Esophagus (tissue), 2 donors: ENCODE data around the gene SF3B3. TPM values are rescaled to one million over a fixed set of nuclear protein-coding genes. Genes with fewer than 3 reads are reported as not detected.

Experiments used
- H3K27ac ChIP-seq, 2 donors: one replicate each; pipeline ENCODE4 v1.5.1; 2013; ENCODE audit warnings: low read depth in 2 of 2, mild to moderate bottlenecking in 2 of 2, inconsistent platforms in 1 of 2, low read length in 1 of 2, moderate library complexity in 1 of 2
- H3K27me3 ChIP-seq, 2 donors: one replicate each; pipeline ENCODE4 v1.6.1; 2013; ENCODE audit warnings: low read length in 2 of 2, control low read depth in 1 of 2, mild to moderate bottlenecking in 1 of 2; ENCODE audit not compliant: insufficient read depth in 2 of 2, control insufficient read depth in 1 of 2
- H3K36me3 ChIP-seq, 2 donors: one replicate each; pipeline ENCODE4 v1.6.1; 2013; ENCODE audit warnings: low read length in 1 of 2; ENCODE audit not compliant: control insufficient read depth in 2 of 2, insufficient read depth in 2 of 2
- H3K4me1 ChIP-seq, 2 donors: one replicate each; pipeline ENCODE4 v1.6.1; 2013; ENCODE audit warnings: low read length in 1 of 2; ENCODE audit not compliant: control insufficient read depth in 2 of 2, insufficient read depth in 2 of 2
- H3K4me3 ChIP-seq, 2 donors: one replicate each; pipeline ENCODE4 v1.5.1; 2013; ENCODE audit warnings: low read length in 2 of 2, mild to moderate bottlenecking in 2 of 2, low read depth in 1 of 2, moderate library complexity in 1 of 2
- H3K9me3 ChIP-seq, 2 donors: one replicate each; pipeline ENCODE4 v1.6.1; 2013; ENCODE audit warnings: mild to moderate bottlenecking in 2 of 2, low read depth in 1 of 2, low read length in 1 of 2, moderate library complexity in 1 of 2; ENCODE audit not compliant: control insufficient read depth in 2 of 2, insufficient read depth in 1 of 2
- whole genome bisulfite sequencing, 2 donors: extraction: QIAGEN DNeasy Blood & Tissue Kit; methylation state at CpG; one replicate each; pipeline ENCODE4 v1.1.7; 2013; 5-methylcytosine and 5-hydroxymethylcytosine counted together
- polyA plus RNA-seq, 2 donors: library from polyadenylated mRNA; stranded (reverse); fragments of 200-250 nt; gene quantifications; one replicate each; pipeline ENCODE4 v1.2.3, GENCODE V29; 2013
- donor health status: healthy with polysubstance abuse.
- donor health status: Bipolar disorder and iron deficiency.

The SF3B3 gene
- polyA plus RNA-seq, 2 donors, result 114 to 129 TPM

DNA sequence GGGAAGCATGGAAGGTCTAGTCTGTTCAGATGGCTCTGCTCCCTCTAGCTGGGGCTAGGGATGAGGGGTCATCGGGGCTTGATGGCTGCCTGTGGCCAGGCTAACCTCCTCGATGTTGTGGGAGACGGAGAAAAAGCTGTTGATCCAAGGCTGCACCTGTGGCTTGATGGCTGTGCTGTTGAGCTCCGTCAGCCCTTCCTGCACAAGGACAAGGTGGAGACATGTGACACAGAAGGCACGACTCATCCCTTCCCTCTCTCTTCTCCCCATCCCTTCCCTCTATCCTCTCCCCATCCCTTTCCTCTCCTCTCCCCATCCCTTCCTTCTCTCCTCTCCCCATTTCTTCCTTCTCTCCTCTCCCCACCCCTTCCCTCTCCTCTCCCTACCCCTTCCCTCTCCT, 41.0 kb upstream of the SF3B3 start:
- H3K27me3 ChIP-seq, result no peaks in the 10 kb centered on the region
- H3K9me3 ChIP-seq, result no peaks in the 10 kb centered on the region
- peaks cover 0 to 1% of the 10 kb centered on the region in 2 donors for H3K4me1 ChIP-seq
- H3K4me3 ChIP-seq, result no peak overlapping the region
- no peak overlapping the region for H3K27ac ChIP-seq
- 82 to 87% methylated on average over 5 of the region's 5 CpGs for WGBS, 2 donors
- peaks cover 25 to 48% of the 10 kb centered on the region in 2 donors for H3K36me3 ChIP-seq

- 93% methylated on average over 5 of the region's 5 CpGs for WGBS, 2 donors
- Histone ChIP-seq H3K9me3 (no peaks in the 10 kb centered on the region), H3K27ac (no peak overlapping the region), H3K4me3 (no peak overlapping the region), H3K4me1 (no peaks in the 10 kb centered on the region), H3K27me3 (no peaks in the 10 kb centered on the region), H3K36me3 (peaks cover 25 to 43% of the 10 kb centered on the region in 2 donors)
Measured at GRCh38 chr16:70483426-70483825, 40.2 kb upstream of the SF3B3 start.

GRCh38 chr16:70484867-70485266, 38.7 kb upstream of the SF3B3 start:
- no peaks in the 10 kb centered on the region for H3K27me3 ChIP-seq
- H3K9me3 ChIP-seq, result no peaks in the 10 kb centered on the region
- WGBS, 2 donors, result 88 to 91% methylated on average over 1 to 2 of the region's 2 CpGs
- no peak overlapping the region for H3K4me3 ChIP-seq
- H3K4me1 ChIP-seq, result no peaks in the 10 kb centered on the region
- no peak overlapping the region for H3K27ac ChIP-seq
- peaks cover 23 to 34% of the 10 kb centered on the region in 2 donors for H3K36me3 ChIP-seq

GRCh38 chr16:70490261-70490660, 33.4 kb upstream of the SF3B3 start:
- H3K4me1 ChIP-seq, result no peaks in the 10 kb centered on the region
- no peak overlapping the region for H3K4me3 ChIP-seq
- WGBS, 2 donors, result 86 to 87% methylated on average over 6 of the region's 6 CpGs
- H3K27me3 ChIP-seq, result no peaks in the 10 kb centered on the region
- H3K36me3 ChIP-seq, result peaks cover 8 to 18% of the 10 kb centered on the region in 2 donors
- no peak overlapping the region for H3K27ac ChIP-seq
- H3K9me3 ChIP-seq, result no peaks in the 10 kb centered on the region

GRCh38 chr16:70493802-70494201, 29.8 kb upstream of the SF3B3 start:
- H3K4me3 ChIP-seq, result no peak overlapping the region
- no peak overlapping the region for H3K27ac ChIP-seq
- no peaks in the 10 kb centered on the region for H3K27me3 ChIP-seq
- no peaks in the 10 kb centered on the region for H3K9me3 ChIP-seq
- 85 to 91% methylated on average over 3 of the region's 3 CpGs for WGBS, 2 donors
- peaks cover 18 to 36% of the 10 kb centered on the region in 2 donors for H3K36me3 ChIP-seq
- H3K4me1 ChIP-seq, result no peaks in the 10 kb centered on the region

DNA sequence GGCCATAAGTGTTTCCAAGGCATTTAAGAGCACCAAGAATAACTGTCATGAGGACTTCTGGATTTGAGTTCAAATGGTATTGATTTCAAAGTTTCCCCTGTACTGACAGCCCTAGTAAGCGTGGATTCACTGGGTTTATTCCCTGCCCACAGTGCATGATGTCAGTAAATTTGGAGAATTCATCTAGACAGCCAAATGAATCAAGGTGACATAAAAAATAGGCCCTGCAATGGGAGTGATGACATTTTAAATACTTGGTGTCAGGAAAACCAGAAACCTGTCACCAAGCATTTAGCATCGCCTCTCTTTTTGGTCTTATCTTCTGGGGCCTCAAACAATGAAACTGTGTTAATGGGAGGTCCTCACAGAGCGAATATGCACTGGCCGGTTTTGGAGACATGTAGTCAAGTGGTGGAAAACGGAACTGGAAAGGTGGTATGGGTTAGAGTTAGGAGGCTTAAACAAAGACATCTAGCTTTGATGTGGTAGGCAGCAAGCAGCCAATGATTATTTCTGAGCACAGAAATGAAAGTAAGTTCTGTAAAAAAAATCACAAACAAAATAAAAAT, 29.3 kb upstream of the SF3B3 start:
- no peaks in the 10 kb centered on the region for H3K27me3 ChIP-seq
- no peaks in the 10 kb centered on the region for H3K9me3 ChIP-seq
- no peak overlapping the region for H3K4me3 ChIP-seq
- no peaks in the 10 kb centered on the region for H3K4me1 ChIP-seq
- H3K27ac ChIP-seq, result no peak overlapping the region
- H3K36me3 ChIP-seq, result peaks cover 18 to 36% of the 10 kb centered on the region in 2 donors
- 75 to 80% methylated on average over 5 of the region's 5 CpGs for WGBS, 2 donors

DNA sequence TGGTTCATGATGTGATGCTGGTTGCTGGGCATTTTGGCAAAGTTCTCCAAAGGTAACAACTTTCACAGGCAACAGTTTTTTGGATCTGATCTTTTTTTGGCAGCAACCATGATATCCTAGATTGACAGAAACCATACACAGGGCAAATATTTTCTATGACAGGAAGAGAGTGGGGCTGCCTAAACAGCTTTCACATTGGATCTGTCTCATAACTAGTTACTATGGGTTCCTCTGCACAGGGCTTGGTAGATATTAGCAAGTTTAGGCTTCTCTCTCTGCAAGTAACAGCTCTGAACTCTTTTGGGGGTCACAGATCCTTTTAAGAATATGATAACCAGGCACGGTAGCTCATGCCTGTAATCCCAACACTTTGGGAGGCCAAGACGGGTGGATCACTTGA, 28.8 kb upstream of the SF3B3 start:
- H3K4me1 ChIP-seq, result no peaks in the 10 kb centered on the region
- H3K36me3 ChIP-seq, result peaks cover 18 to 34% of the 10 kb centered on the region in 2 donors
- no peak overlapping the region for H3K4me3 ChIP-seq
- no peaks in the 10 kb centered on the region for H3K27me3 ChIP-seq
- no peak overlapping the region for H3K27ac ChIP-seq
- WGBS, 2 donors, result 87 to 93% methylated on average over 2 of the region's 2 CpGs
- H3K9me3 ChIP-seq, result no peaks in the 10 kb centered on the region

- no peaks in the 10 kb centered on the region for H3K27me3 ChIP-seq
- no peaks in the 10 kb centered on the region for H3K9me3 ChIP-seq
- H3K4me1 ChIP-seq, result no peaks in the 10 kb centered on the region
- no peak overlapping the region for H3K27ac ChIP-seq
- H3K4me3 ChIP-seq, result no peak overlapping the region
- WGBS, 2 donors, result 95 to 96% methylated on average over 9 of the region's 9 CpGs
- H3K36me3 ChIP-seq, result peaks cover 18 to 28% of the 10 kb centered on the region in 2 donors
Measured at GRCh38 chr16:70495425-70496182, 28.0 kb upstream of the SF3B3 start.

DNA sequence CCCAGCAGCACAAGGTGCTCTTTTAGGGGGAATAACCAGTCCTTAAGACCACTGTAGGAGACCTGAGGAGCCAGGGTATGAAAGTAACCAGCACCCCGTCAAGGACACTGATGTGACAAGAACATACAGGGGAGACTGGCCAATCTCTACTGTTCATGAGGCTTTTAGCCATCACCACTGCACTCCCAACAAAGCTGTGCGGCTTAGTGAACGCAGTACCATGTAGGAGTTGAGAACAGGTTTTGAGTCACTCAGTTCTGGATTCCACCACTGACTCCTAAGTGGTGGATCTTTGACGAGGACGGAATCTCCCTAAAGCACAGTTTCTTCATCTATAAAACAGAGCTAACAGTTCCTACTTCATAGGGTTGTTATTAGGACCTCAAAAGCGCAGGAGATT, 27.1 kb upstream of the SF3B3 start:
- H3K9me3 ChIP-seq, result no peaks in the 10 kb centered on the region
- no peaks in the 10 kb centered on the region for H3K27me3 ChIP-seq
- H3K27ac ChIP-seq, result no peak overlapping the region
- H3K4me3 ChIP-seq, result no peak overlapping the region
- no peaks in the 10 kb centered on the region for H3K4me1 ChIP-seq
- 89 to 95% methylated on average over 6 of the region's 6 CpGs for WGBS, 2 donors
- H3K36me3 ChIP-seq, result peaks cover 18 to 28% of the 10 kb centered on the region in 2 donors

DNA sequence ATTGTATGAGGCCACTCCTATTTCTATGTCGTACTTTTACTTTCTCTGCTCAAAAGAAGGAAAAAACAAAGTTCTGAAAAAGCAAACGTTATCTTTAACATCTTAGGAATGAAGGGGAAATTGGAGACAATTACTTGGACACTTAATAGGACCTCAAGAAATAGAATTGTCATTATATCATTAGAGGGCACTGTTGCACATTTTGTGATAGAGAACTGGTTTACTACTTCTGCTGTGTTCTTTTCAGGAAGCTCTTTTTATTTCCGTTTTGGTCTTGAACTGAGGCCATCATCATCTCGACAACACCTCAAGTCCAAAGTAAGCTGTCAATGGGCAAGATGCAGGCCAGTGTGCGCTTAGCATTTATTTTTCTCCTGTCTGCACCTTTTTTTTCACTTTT, 14.9 kb upstream of the SF3B3 start:
- H3K4me1 ChIP-seq, result no peaks in the 10 kb centered on the region
- no peak overlapping the region for H3K27ac ChIP-seq
- no peaks in the 10 kb centered on the region for H3K9me3 ChIP-seq
- WGBS, 2 donors, result 60 to 69% methylated on average over 5 of the region's 5 CpGs
- H3K4me3 ChIP-seq, result no peak overlapping the region
- H3K27me3 ChIP-seq, result no peaks in the 10 kb centered on the region
- peaks cover 12 to 15% of the 10 kb centered on the region in 2 donors for H3K36me3 ChIP-seq
